Amniotic epithelial cell (primary cell): ENCODE data around the gene TTC9B.
"Not testable (repeated sequence)": the region's sequence is repeated elsewhere in the genome, so short reads cannot be mapped to it uniquely, and the experiment has no call there.

ENCODE experiments used
- DNase-seq: peaks from one replicate; pipeline ENCODE4 v3.0.0-alpha.2; 2010; ENCODE audit warnings: low read depth

The TTC9B gene

GRCh38 chr19:40170303-40170989, 47.7 kb downstream of the TTC9B start:
- not testable (repeated sequence) for DNase-seq

- not testable (repeated sequence) for DNase-seq
Observed at GRCh38 chr19:40169482-40170302, 48.5 kb downstream of the TTC9B start.
